Right lobe of liver (tissue), 4 donors: ENCODE data around the gene DECR2.

Experiments used
- POLR2A ChIP-seq: fragments of 450-650 bp; IDR thresholded peaks from one replicate; pipeline ENCODE4 v1.6.1; 2017; ENCODE audit warnings: antibody characterized with exemption, mild to moderate bottlenecking
- TF ChIP-seq, protein P1 (sequence below), 4 donors: fragments of 200-600 bp in 3 of 4; fragments of 450-650 bp in 1 of 4; IDR thresholded peaks; one replicate each; pipeline versions ENCODE4 v1.5.1 to v1.8.0; 2016 to 2022; ENCODE audit warnings: antibody characterized with exemption in 4 of 4, mild to moderate bottlenecking in 2 of 4
- donor health status: DM: no; HTN: no; CAD: no.
- donor health status: DM: no; HTN: no; CAD: no.
- donor health status: DM: no; HTN: yes; CAD: no.

DNA sequence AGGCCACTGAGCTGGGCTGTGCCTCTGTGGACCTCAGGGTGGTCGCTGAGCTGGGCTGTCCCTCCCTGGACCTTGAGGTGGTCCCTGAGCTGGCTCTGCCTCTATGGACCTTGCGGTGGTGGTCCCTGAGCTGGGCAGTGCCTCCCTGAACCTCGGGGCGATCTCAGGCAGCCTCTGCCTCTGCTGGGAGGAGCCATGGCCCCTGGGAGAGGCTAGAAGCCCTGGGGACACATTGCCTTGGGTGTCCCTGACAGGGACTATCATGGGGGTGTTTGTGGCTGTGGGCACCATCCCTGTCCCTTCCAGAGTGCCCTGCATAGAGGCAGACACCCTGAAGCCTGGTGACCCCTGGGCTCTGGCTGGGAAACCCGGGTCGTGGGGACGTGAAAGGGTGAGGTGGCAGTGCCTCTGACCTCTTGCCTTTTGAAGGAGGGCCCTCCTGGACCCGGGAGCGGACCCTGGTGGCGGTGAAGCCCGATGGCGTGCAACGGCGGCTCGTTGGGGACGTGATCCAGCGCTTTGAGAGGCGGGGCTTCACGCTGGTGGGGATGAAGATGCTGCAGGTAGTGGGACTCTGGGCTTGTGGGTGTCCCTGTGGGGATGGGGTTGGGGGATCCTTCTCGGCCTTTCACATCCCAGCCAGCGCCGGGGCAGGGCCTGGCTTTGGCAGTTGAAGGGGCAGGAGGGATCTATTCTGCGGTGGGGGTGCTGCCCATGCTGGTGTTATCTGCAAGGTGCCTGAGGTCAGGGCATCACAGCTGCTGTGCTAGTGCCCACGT is 2.9 kb upstream of the DECR2 start:
- TF ChIP-seq, protein P1, sequence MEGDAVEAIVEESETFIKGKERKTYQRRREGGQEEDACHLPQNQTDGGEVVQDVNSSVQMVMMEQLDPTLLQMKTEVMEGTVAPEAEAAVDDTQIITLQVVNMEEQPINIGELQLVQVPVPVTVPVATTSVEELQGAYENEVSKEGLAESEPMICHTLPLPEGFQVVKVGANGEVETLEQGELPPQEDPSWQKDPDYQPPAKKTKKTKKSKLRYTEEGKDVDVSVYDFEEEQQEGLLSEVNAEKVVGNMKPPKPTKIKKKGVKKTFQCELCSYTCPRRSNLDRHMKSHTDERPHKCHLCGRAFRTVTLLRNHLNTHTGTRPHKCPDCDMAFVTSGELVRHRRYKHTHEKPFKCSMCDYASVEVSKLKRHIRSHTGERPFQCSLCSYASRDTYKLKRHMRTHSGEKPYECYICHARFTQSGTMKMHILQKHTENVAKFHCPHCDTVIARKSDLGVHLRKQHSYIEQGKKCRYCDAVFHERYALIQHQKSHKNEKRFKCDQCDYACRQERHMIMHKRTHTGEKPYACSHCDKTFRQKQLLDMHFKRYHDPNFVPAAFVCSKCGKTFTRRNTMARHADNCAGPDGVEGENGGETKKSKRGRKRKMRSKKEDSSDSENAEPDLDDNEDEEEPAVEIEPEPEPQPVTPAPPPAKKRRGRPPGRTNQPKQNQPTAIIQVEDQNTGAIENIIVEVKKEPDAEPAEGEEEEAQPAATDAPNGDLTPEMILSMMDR (IDR thresholded peaks at IDR 0.05), result no peak
- TF ChIP-seq POLR2A, result no peak
